ENCODE measurements around the gene PARD3.
A peak's percentile ranks its signal among the peaks of the same experiment; 100 is the strongest.

The PARD3 gene

DNA sequence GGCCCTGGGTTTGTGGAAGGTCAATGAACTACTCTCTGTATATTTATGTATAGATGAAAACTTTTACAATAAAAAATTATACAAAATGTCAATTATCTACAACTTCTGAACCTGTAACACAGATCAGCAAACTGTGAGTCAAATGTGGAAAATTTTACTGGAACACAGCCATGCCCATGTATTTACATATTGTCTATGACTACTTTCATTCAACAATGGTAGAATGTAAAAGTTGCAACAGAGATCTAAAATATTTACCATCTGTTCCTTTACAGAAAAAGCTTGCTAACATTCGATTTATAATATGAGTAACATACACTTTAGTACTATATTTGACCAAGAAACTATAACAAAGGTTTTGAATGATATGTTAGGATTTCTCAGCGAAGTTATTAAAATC lies 481.6 kb downstream of the PARD3 start:
- DNase-seq (ENCODE audit: low read depth), result peak; percentile 57

GRCh38 chr10:34327184-34327583 lies 487.9 kb downstream of the PARD3 start:
- no peak overlapping the region for H3K4me3 ChIP-seq (ENCODE audit: control insufficient read depth, low read depth, low read length)
- TF ChIP-seq CTCF (conservative IDR thresholded peaks at IDR 0.05; ENCODE audit: control insufficient read depth, insufficient read depth, low read depth, low read length), result no peak
- DNase-seq (ENCODE audit: low read depth), result no peak

More for the DNA sequence above, 481.6 kb downstream of the PARD3 start:
- TF ChIP-seq CTCF (conservative IDR thresholded peaks at IDR 0.05; ENCODE audit: control insufficient read depth, insufficient read depth, low read depth, low read length), result no peak
- no peak overlapping the region for H3K4me3 ChIP-seq (ENCODE audit: control insufficient read depth, low read depth, low read length)

DNA sequence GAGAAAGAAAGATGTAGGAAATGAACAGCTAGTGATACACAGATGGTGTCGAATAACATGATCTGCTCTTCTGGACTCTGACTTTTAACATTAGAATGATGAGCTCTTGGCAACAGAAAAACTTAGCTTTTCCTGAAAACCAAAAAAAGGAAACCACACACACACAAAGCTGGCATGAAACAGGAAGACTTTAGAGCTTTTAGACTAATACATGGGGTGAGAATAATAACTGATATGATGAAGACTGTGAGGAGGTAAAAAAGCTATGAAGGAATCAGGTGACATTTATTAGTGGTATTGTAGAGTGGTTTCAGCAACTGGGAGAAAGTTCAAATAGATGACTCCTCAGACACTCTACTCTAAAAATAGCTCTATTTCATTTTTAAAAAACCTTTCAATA lies 491.9 kb downstream of the PARD3 start:
- no peak overlapping the region for H3K4me3 ChIP-seq (ENCODE audit: control insufficient read depth, low read depth, low read length)
- no peak for TF ChIP-seq CTCF (conservative IDR thresholded peaks at IDR 0.05; ENCODE audit: control insufficient read depth, insufficient read depth, low read depth, low read length)
- DNase-seq (ENCODE audit: low read depth), result peak; percentile 55

DNA sequence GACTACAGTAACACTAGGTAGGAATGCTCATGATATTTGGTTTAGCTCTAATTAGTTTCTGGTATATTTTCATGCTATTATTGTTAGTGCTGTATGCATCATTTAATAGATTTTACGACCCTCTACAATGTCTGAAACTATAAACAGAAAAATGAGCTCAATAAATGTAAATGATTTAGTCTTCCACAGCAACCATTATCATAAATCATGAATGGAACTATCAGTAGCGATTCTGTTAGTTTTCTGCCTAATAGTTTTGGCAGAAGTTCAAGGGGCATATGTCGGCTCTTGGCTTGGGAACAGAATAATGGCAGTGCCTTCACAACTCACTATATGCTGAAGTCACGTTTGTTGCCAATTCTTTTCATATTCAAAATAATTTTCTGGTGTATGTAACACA lies 494.8 kb downstream of the PARD3 start:
- no peak for TF ChIP-seq CTCF (conservative IDR thresholded peaks at IDR 0.05; ENCODE audit: control insufficient read depth, insufficient read depth, low read depth, low read length)
- DNase-seq (ENCODE audit: low read depth), result no peak
- H3K4me3 ChIP-seq (ENCODE audit: control insufficient read depth, low read depth, low read length), result no peak overlapping the region

DNA sequence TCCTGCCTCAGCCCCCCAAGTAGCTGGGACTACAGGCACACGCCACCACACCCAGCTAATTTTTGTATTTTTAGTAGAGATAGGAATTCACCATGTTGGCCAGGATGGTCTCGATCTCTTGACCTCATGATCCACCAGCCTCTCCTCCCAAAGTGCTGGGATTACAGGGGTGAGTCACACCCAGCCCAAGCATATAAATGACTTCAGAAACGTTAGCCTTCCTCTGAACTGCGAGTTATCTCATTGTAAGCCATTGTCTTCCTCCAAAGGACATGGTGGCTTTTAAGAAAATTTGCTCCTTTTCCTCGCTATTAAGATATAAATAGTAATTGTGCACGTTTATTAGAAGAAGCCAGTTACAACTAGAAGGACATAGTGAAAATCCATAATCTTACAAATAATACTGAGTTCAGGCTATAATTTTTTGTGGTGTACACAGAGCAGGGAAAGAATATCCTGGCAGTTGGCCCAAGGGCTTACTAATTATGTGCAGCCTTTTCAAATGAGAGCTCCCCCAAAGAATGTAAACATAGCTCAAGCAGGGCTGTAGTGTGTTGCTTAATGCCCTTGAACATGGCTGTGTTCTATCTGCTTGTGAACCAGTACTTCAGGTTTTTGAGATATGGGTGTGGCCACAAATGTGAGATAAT lies 495.8 kb downstream of the PARD3 start:
- no peak overlapping the region for H3K4me3 ChIP-seq (ENCODE audit: control insufficient read depth, low read depth, low read length)
- TF ChIP-seq CTCF (conservative IDR thresholded peaks at IDR 0.05; ENCODE audit: control insufficient read depth, insufficient read depth, low read depth, low read length), result no peak
- peak; percentile 95 for DNase-seq (ENCODE audit: low read depth)

DNA sequence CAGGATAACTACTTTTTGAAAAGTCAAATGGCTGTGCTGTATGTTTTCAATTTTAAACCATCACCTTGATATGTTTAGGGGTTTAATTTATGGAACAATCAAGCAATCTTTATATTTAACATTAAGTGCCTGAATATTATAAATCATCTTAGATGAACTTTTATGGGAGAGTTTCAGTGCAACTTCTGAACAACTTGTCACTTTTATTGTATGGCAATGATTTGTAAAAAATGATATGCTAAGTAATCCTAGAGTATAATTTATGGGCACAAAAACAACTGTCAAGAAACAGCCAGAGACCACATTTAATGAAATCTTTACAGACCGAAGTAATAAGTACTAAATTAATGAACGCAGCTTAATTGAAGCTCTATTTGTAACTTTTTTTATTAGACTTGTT lies 498.9 kb downstream of the PARD3 start:
- no peak for TF ChIP-seq CTCF (conservative IDR thresholded peaks at IDR 0.05; ENCODE audit: control insufficient read depth, insufficient read depth, low read depth, low read length)
- H3K4me3 ChIP-seq (ENCODE audit: control insufficient read depth, low read depth, low read length), result no peak overlapping the region
- no peak for DNase-seq (ENCODE audit: low read depth)

DNA sequence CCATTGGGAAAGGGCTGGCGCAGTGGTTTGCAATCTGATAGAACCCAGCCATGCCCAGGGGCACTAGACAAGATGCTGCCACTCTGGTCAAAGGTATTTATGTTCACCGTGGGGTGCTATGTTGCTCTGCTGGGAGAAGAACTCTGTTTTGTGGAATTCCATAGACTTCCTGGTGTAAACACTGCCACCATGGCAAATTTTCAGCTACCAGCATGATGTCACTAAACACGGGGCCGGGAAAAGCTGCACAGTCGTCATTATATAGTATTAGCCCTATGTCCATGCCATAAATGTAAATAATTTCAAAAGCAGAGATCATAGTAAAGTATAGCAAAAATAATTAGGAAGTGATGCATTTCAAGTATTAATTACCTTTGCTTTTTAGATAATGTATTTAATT lies 500.6 kb downstream of the PARD3 start:
- no peak for TF ChIP-seq CTCF (conservative IDR thresholded peaks at IDR 0.05; ENCODE audit: control insufficient read depth, insufficient read depth, low read depth, low read length)
- DNase-seq (ENCODE audit: low read depth), result no peak

More for the DNA sequence above, 500.6 kb downstream of the PARD3 start:
- no peak overlapping the region for H3K4me3 ChIP-seq (ENCODE audit: control insufficient read depth, low read depth, low read length)

All from fibroblast of mammary gland (primary cell).